ENCODE measurements around the gene TRAM2.

Gene TRAM2

DNA sequence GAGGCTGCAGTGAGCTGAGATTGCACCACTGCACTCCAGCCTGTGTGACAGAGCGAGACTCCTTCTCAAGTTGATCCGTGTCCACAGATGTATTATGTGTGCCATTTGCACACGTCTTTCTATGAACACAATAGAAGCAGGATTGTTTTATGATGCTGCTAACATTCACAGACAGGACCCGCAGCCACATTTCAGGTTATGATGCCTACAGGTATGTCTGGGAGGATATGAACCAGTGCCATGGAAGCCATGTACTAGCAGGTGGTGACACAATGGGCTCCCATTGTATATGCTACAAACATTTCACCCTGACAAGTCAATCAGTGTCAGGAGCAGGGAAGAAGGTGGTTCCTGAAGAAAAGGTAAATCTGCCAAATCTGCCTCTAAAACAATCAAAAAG lies 4.3 kb downstream of the TRAM2 start:
- Histone ChIP-seq H3K9me2 (ENCODE audit: low read depth, low read length) (no peaks in the 10 kb centered on the region), H4K20me1 (ENCODE audit: insufficient read depth, low read length) (no peaks in the 10 kb centered on the region), H3K27me3 (ENCODE audit: insufficient read depth, low read length) (no peaks in the 10 kb centered on the region), H2AFZ (ENCODE audit: low read length) (no peak overlapping the region), H3K79me2 (ENCODE audit: insufficient read depth, low read length) (peaks cover 84% of the 10 kb centered on the region), H3K36me3 (ENCODE audit: insufficient read depth, low read length) (peaks cover 31% of the 10 kb centered on the region; the same call in 1 of the 2 replicates), H3K4me3 (ENCODE audit: low read depth, low read length, poor library complexity, severe bottlenecking) (no peak overlapping the region), H3F3A (ENCODE audit: insufficient read depth, low read length) (no peaks in the 10 kb centered on the region), H3K9me3 (ENCODE audit: low read length) (no peaks in the 10 kb centered on the region), H3K4me2 (ENCODE audit: low read length) (peak overlapping the region; percentile 98), H3K9ac (ENCODE audit: low read length) (no peak overlapping the region; the same call in 1 of the 2 replicates), H3K27ac (ENCODE audit: low read depth, low read length, poor library complexity, severe bottlenecking) (peak overlapping the region; percentile 31), H3K4me1 (ENCODE audit: insufficient read depth, low read length, severe bottlenecking) (peaks cover 80% of the 10 kb centered on the region)
- TF ChIP-seq EZH2 (IDR thresholded peaks at IDR 0.05; ENCODE audit: borderline replicate concordance, low read length), result no peak
- TF ChIP-seq, protein P1, sequence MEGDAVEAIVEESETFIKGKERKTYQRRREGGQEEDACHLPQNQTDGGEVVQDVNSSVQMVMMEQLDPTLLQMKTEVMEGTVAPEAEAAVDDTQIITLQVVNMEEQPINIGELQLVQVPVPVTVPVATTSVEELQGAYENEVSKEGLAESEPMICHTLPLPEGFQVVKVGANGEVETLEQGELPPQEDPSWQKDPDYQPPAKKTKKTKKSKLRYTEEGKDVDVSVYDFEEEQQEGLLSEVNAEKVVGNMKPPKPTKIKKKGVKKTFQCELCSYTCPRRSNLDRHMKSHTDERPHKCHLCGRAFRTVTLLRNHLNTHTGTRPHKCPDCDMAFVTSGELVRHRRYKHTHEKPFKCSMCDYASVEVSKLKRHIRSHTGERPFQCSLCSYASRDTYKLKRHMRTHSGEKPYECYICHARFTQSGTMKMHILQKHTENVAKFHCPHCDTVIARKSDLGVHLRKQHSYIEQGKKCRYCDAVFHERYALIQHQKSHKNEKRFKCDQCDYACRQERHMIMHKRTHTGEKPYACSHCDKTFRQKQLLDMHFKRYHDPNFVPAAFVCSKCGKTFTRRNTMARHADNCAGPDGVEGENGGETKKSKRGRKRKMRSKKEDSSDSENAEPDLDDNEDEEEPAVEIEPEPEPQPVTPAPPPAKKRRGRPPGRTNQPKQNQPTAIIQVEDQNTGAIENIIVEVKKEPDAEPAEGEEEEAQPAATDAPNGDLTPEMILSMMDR (IDR thresholded peaks at IDR 0.05; ENCODE audit: low read length), result no peak

DNA sequence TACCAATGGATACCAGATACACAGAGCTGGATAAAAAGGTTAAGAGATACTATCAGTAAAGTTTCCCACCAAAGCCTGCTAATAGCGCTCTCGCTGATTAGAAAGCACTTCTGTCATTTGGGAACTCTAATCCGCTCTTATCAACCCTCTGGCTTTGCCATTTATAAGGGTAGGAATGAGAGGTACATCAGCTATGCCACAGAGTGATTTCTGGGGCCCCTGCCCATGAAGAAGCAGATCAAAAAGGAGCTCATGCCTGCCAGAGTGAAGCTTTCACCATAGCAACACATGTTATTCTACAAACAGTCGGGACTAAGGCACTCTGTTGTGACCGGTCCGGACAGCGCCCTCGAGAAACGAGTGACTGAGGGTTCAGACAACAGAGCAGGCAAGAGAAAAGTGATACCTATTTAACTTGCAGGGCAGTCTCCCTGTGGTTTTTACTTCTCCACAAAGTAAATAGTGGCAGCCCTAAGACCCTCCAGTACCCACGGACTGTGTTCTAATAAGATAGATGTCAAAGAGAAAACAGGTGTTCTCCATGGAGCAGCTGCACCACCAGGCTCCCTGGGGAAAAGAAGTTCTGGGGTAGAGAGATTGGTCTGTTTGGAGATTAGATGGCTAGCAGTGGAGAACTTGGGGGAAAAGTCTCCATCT lies 5.6 kb downstream of the TRAM2 start:
- no peaks in the 10 kb centered on the region for H3K9me3 ChIP-seq (ENCODE audit: low read length)
- peak overlapping the region; percentile 14; the same call in 1 of the 2 replicates for H3K9ac ChIP-seq (ENCODE audit: low read length)
- peak overlapping the region; percentile 49 for H3K27ac ChIP-seq (ENCODE audit: low read depth, low read length, poor library complexity, severe bottlenecking)
- H3K4me2 ChIP-seq (ENCODE audit: low read length), result peak overlapping the region; percentile 57
- no peaks in the 10 kb centered on the region for H3K9me2 ChIP-seq (ENCODE audit: low read depth, low read length)
- no peak overlapping the region for H2AFZ ChIP-seq (ENCODE audit: low read length)
- peaks cover 40% of the 10 kb centered on the region; the same call in 1 of the 2 replicates for H3K36me3 ChIP-seq (ENCODE audit: insufficient read depth, low read length)
- peaks cover 91% of the 10 kb centered on the region for H3K4me1 ChIP-seq (ENCODE audit: insufficient read depth, low read length, severe bottlenecking)
- H3F3A ChIP-seq (ENCODE audit: insufficient read depth, low read length), result no peaks in the 10 kb centered on the region
- peaks cover 96% of the 10 kb centered on the region for H3K79me2 ChIP-seq (ENCODE audit: insufficient read depth, low read length)
- no peaks in the 10 kb centered on the region for H3K27me3 ChIP-seq (ENCODE audit: insufficient read depth, low read length)
- TF ChIP-seq, protein P1 (IDR thresholded peaks at IDR 0.05; ENCODE audit: low read length), result no peak
- TF ChIP-seq EZH2 (IDR thresholded peaks at IDR 0.05; ENCODE audit: borderline replicate concordance, low read length), result no peak
- peak overlapping the region; percentile 33 for H3K4me3 ChIP-seq (ENCODE audit: low read depth, low read length, poor library complexity, severe bottlenecking)
- H4K20me1 ChIP-seq (ENCODE audit: insufficient read depth, low read length), result no peaks in the 10 kb centered on the region

DNA sequence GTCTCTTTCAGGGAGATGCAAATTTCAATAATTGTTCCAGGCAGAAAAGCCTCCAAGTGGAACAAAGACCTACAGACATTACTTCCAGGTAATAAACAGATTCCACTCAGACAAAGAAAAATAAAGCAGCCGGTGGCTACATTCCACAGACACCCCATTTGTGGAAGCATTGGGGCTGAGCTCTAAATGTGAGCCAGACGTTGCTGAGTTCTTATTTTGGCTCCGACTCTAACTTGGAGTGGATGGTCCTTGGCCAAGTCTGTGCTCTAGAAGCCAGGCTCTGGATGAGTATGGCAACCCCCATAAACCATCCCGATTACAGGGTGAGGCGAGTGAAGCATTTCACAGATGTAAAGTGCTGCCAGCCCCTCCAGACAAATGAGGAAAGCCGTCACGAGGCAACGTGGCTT lies 6.6 kb downstream of the TRAM2 start:
- Histone ChIP-seq H3K9me3 (ENCODE audit: low read length) (no peaks in the 10 kb centered on the region), H2AFZ (ENCODE audit: low read length) (no peak overlapping the region), H3K4me3 (ENCODE audit: low read depth, low read length, poor library complexity, severe bottlenecking) (peak overlapping the region; percentile 27), H4K20me1 (ENCODE audit: insufficient read depth, low read length) (no peaks in the 10 kb centered on the region), H3K4me1 (ENCODE audit: insufficient read depth, low read length, severe bottlenecking) (peaks cover 98% of the 10 kb centered on the region), H3K79me2 (ENCODE audit: insufficient read depth, low read length) (peaks cover 96% of the 10 kb centered on the region), H3F3A (ENCODE audit: insufficient read depth, low read length) (no peaks in the 10 kb centered on the region), H3K27ac (ENCODE audit: low read depth, low read length, poor library complexity, severe bottlenecking) (peak overlapping the region; percentile 49), H3K4me2 (ENCODE audit: low read length) (peak overlapping the region; percentile 57), H3K36me3 (ENCODE audit: insufficient read depth, low read length) (peaks cover 42% of the 10 kb centered on the region; the same call in 1 of the 2 replicates), H3K9ac (ENCODE audit: low read length) (peak overlapping the region; percentile 28; the same call in 1 of the 2 replicates), H3K27me3 (ENCODE audit: insufficient read depth, low read length) (no peaks in the 10 kb centered on the region), H3K9me2 (ENCODE audit: low read depth, low read length) (no peaks in the 10 kb centered on the region)
- TF ChIP-seq, protein P1 (IDR thresholded peaks at IDR 0.05; ENCODE audit: low read length), result no peak
- no peak for TF ChIP-seq EZH2 (IDR thresholded peaks at IDR 0.05; ENCODE audit: borderline replicate concordance, low read length)

Data from OCI-LY1 (cell line).